SK-N-SH (cell line): ENCODE data around the gene EIF2D. TPM values are rescaled to one million over a fixed set of nuclear protein-coding genes. Genes with fewer than 3 reads are reported as not detected.

Experiments
- CTCF ChIA-PET: fragments of 300-600, 350-600 bp; formaldehyde crosslinking; extraction: SDS; loops from one replicate; lab custom pipeline; 2021; lab: Yijun Ruan, JAX
- POLR2A ChIA-PET: fragments of 350-600 bp; sonication (Branson Sonifier 250); formaldehyde crosslinking; extraction: SDS; loops from one replicate; lab custom pipeline; 2020; ENCODE audit warnings: antibody characterized with exemption, inconsistent platforms; lab: Yijun Ruan, JAX
- DNase-seq: peaks from one replicate; pipeline ENCODE4 v3.0.0; 2012
- H2AFZ ChIP-seq: fragments of 200-600 bp; sonication (generic); 2 replicates; pipeline ENCODE4 v1.8.1; 2016; ENCODE audit warnings: antibody characterized with exemption, mild to moderate bottlenecking, low read depth
- H3F3A ChIP-seq: fragments of 200-600 bp; sonication (generic); replicated peaks from 2 replicates; pipeline ENCODE3; 2016; ENCODE audit warnings: antibody characterized with exemption, mild to moderate bottlenecking; ENCODE audit not compliant: insufficient read depth
- H3K27ac ChIP-seq, 2 experiments: fragments of 200-500 bp in 1 of 2; fragments of 200-600 bp in 1 of 2; sonication (Bioruptor generic) in 1 of 2; sonication (generic), shearing (Covaris generic) in 1 of 2; 2 replicates each; pipeline versions ENCODE4 v1.5.1 to v1.6.1; 2014 to 2016; ENCODE audit warnings: low read depth in 2 of 2, inconsistent platforms in 1 of 2, low read length in 1 of 2, mild to moderate bottlenecking in 1 of 2, mixed read lengths in 1 of 2
- H3K27me3 ChIP-seq: fragments of 200-600 bp; sonication (generic), shearing (Covaris generic); 2 replicates; pipeline ENCODE4 v1.6.1; 2016; ENCODE audit warnings: mixed run types; ENCODE audit not compliant: insufficient read depth
- H3K36me3 ChIP-seq, 2 experiments: fragments of 200-500 bp in 1 of 2; fragments of 200-600 bp in 1 of 2; sonication (Bioruptor generic) in 1 of 2; sonication (generic) in 1 of 2; replicated peaks in 1 of 2; 2 replicates each; pipeline versions ENCODE3 to v1.5.1; 2014 to 2016; ENCODE audit warnings: low read length in 1 of 2, mild to moderate bottlenecking in 1 of 2; ENCODE audit not compliant: insufficient read depth in 2 of 2, control insufficient read depth in 1 of 2
- H3K4me1 ChIP-seq, 2 experiments: fragments of 200-500 bp in 1 of 2; fragments of 200-600 bp in 1 of 2; sonication (Bioruptor generic) in 1 of 2; sonication (generic), shearing (Covaris generic) in 1 of 2; 2 replicates each; pipeline versions ENCODE4 v1.5.1 to v1.6.1; 2014 to 2016; ENCODE audit warnings: low read depth in 1 of 2, low read length in 1 of 2, mixed run types in 1 of 2; ENCODE audit not compliant: insufficient read depth in 2 of 2, control insufficient read depth in 1 of 2
- H3K4me2 ChIP-seq: fragments of 200-600 bp; sonication (generic), shearing (Covaris generic); 2 replicates; pipeline ENCODE4 v1.6.1; 2017; ENCODE audit warnings: mixed run types
- H3K4me3 ChIP-seq, 2 experiments: fragments of 200-500 bp in 1 of 2; fragments of 200-600 bp in 1 of 2; sonication (Bioruptor generic) in 1 of 2; sonication (generic), shearing (Covaris generic) in 1 of 2; 2 replicates each; pipeline versions ENCODE4 v1.5.1 to v1.8.1; 2014 to 2016; ENCODE audit warnings: low read depth in 2 of 2, inconsistent platforms in 1 of 2, low read length in 1 of 2, mild to moderate bottlenecking in 1 of 2, mixed read lengths in 1 of 2, moderate library complexity in 1 of 2
- H3K79me2 ChIP-seq: fragments of 200-600 bp; sonication (generic); 2 replicates; pipeline ENCODE4 v1.8.1; 2017; ENCODE audit warnings: mild to moderate bottlenecking; ENCODE audit not compliant: insufficient read depth
- H3K9ac ChIP-seq: fragments of 200-600 bp; sonication (generic); 2 replicates; pipeline ENCODE4 v1.6.1; 2017; ENCODE audit warnings: mixed run types
- H3K9me2 ChIP-seq: fragments of 200-600 bp; sonication (generic); 2 replicates; pipeline ENCODE4 v1.6.1; 2017; ENCODE audit warnings: mixed run types
- H3K9me3 ChIP-seq: fragments of 200-600 bp; sonication (generic); 2 replicates; pipeline ENCODE4 v1.6.1; 2017; ENCODE audit warnings: mixed run types, mild to moderate bottlenecking, moderate library complexity
- H4K20me1 ChIP-seq: fragments of 200-600 bp; sonication (generic); 2 replicates; pipeline ENCODE4 v1.6.1; 2017; ENCODE audit warnings: mild to moderate bottlenecking, mixed run types; ENCODE audit not compliant: insufficient read depth
- EP300 ChIP-seq, 2 experiments: IDR thresholded peaks; 2 replicates each; pipeline versions ENCODE4 v1.4.0 to v1.6.1; 2012; ENCODE audit warnings: borderline replicate concordance in 1 of 2, low read depth in 1 of 2, low read length in 1 of 2
- FOXJ3 ChIP-seq: sonication (generic); formaldehyde crosslinking; IDR thresholded peaks from 2 replicates; pipeline ENCODE4 v1.5.1; 2020; ENCODE audit warnings: mild to moderate bottlenecking, missing genetic modification reagents
- FOXM1 ChIP-seq: IDR thresholded peaks from 2 replicates; pipeline ENCODE4 v1.4.0; 2012; ENCODE audit warnings: low read depth, mild to moderate bottlenecking
- GATA2 ChIP-seq: sonication (generic); formaldehyde crosslinking; IDR thresholded peaks from 2 replicates; pipeline ENCODE4 v1.5.0; 2020; ENCODE audit warnings: mild to moderate bottlenecking, missing genetic modification reagents
- MXI1 ChIP-seq: IDR thresholded peaks from 2 replicates; pipeline ENCODE4 v1.6.1; 2012; ENCODE audit warnings: mild to moderate bottlenecking, low read depth, low read length, improper control_type of control experiment
- NFIC ChIP-seq: IDR thresholded peaks from 2 replicates; pipeline ENCODE4 v1.4.0; 2012; ENCODE audit warnings: borderline replicate concordance
- NRF1 ChIP-seq: IDR thresholded peaks from 2 replicates; pipeline ENCODE4 v1.6.1; 2012; ENCODE audit warnings: low read depth, mild to moderate bottlenecking, low read length
- POLR2AphosphoS5 ChIP-seq: IDR thresholded peaks from 2 replicates; pipeline ENCODE4 v1.6.1; 2012; ENCODE audit warnings: low read depth, low read length
- RAD21 ChIP-seq: IDR thresholded peaks from 2 replicates; pipeline ENCODE4 v1.6.1; 2012; ENCODE audit warnings: mild to moderate bottlenecking, low read length
- RCOR1 ChIP-seq: fragments of 150-350 bp; IDR thresholded peaks from 2 replicates; pipeline ENCODE4 v1.6.1; 2017; ENCODE audit warnings: antibody characterized with exemption, low read length
- RFX5 ChIP-seq: IDR thresholded peaks from 2 replicates; pipeline ENCODE4 v1.6.1; 2012; ENCODE audit warnings: mild to moderate bottlenecking, improper control_type of control experiment, low read length
- RXRA ChIP-seq: IDR thresholded peaks from 2 replicates; pipeline ENCODE4 v1.4.0; 2012; ENCODE audit warnings: low read depth, mild to moderate bottlenecking, borderline replicate concordance
- SIN3A ChIP-seq: IDR thresholded peaks from 2 replicates; pipeline ENCODE4 v1.6.1; 2012; ENCODE audit warnings: low read depth, mild to moderate bottlenecking, low read length, moderate library complexity, borderline replicate concordance
- TEAD4 ChIP-seq: IDR thresholded peaks from 2 replicates; pipeline ENCODE4 v1.4.0; 2012; ENCODE audit warnings: mild to moderate bottlenecking, borderline replicate concordance; ENCODE audit not compliant: insufficient read depth
- YY1 ChIP-seq: IDR thresholded peaks from 2 replicates; pipeline ENCODE4 v1.4.0; 2012; ENCODE audit warnings: low read depth, mild to moderate bottlenecking
- WGBS: methylation state at CpG from one replicate; pipeline ENCODE4 v1.1.6; 2017; ENCODE audit warnings: low lambda C conversion rate; 5-methylcytosine and 5-hydroxymethylcytosine counted together
- polyA plus RNA-seq, 3 experiments: library from polyadenylated mRNA; depleted of rRNA; stranded (reverse); fragments of >200 nt; gene quantifications; 2 replicates each; pipeline ENCODE4 v1.2.3, GENCODE V29; 2012
- TF ChIP-seq, protein P1 (sequence below): IDR thresholded peaks from 2 replicates; pipeline ENCODE4 v1.4.0; 2012; ENCODE audit warnings: low read depth
- TF ChIP-seq, protein P2 (sequence below): IDR thresholded peaks from 2 replicates; pipeline ENCODE4 v1.4.0; 2012; ENCODE audit warnings: low read depth, borderline replicate concordance
- TF ChIP-seq, protein P3 (sequence below): IDR thresholded peaks from 2 replicates; pipeline ENCODE4 v1.4.0; 2012; ENCODE audit warnings: low read depth, borderline replicate concordance
- TF ChIP-seq, protein P4 (sequence below): fragments of 200-600 bp; sonication (generic); IDR thresholded peaks from 2 replicates; pipeline ENCODE4 v1.6.1; 2017; ENCODE audit warnings: antibody characterized with exemption, mild to moderate bottlenecking, moderate library complexity
- TF ChIP-seq, protein P5 (sequence below): IDR thresholded peaks from 2 replicates; pipeline ENCODE4 v1.6.1; 2012; ENCODE audit warnings: mild to moderate bottlenecking, low read depth, low read length, moderate library complexity

Gene EIF2D
- polyA plus RNA-seq, 1 of the 3 experiments (the other 2 are of a cell fraction), result 59.5 TPM

DNA sequence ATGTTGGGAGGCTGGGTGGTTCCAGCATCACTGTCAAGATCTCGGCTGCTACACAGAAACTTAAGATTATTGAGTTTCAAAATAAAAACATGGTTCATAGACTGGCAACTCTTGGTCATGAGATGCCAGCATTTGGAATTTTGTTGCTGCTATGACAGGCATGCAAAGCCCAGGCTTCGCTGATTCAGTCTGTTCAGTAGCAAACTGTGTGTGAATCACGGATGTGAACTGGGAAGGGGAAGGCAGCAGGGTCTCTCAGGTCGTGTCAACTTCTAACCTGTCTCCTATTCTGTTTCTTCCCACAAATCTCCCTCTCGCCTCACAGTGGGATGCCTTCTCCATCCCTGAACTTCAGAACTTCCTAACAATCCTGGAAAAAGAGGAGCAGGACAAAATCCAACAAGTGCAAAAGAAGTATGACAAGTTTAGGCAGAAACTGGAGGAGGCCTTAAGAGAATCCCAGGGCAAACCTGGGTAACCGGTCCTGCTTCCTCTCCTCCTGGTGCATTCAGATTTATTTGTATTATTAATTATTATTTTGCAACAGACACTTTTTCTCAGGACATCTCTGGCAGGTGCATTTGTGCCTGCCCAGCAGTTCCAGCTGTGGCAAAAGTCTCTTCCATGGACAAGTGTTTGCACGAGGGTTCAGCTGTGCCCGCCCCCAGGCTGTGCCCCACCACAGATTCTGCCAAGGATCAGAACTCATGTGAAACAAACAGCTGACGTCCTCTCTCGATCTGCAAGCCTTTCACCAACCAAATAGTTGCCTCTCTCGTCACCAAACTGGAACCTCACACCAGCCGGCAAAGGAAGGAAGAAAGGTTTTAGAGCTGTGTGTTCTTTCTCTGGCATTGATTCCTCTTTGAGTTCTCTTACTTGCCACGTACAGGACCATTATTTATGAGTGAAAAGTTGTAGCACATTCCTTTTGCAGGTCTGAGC, 25.5 kb downstream of the EIF2D start:
- Histone ChIP-seq H3K4me3 (no peak overlapping the region), H3K79me2 (no peaks in the 10 kb centered on the region), H2AFZ (no peak overlapping the region), H3K27me3 (no peaks in the 10 kb centered on the region), H3K9me3 (no peaks in the 10 kb centered on the region), H3K9me2 (no peaks in the 10 kb centered on the region), H3F3A (peaks cover 24% of the 10 kb centered on the region), H3K36me3 (peaks cover 0 to 36% of the 10 kb centered on the region in 2 experiments), H3K27ac (no peak overlapping the region), H3K9ac (no peak overlapping the region), H3K4me2 (no peak overlapping the region), H3K4me1 (peaks cover 5 to 25% of the 10 kb centered on the region in 2 experiments), H4K20me1 (no peaks in the 10 kb centered on the region)
- ChIA-PET POLR2A (no interaction called here), CTCF (interaction anchor here (0.9 to 12.7 kb wide), 11 partner anchors 21 to 125 kb away, joined by 3 to 241 read pairs (median 4); partner anchors contain the start of gene RASSF5)
- TF ChIP-seq RCOR1, result no peak
- no peak for TF ChIP-seq RXRA
- TF ChIP-seq, protein P1, sequence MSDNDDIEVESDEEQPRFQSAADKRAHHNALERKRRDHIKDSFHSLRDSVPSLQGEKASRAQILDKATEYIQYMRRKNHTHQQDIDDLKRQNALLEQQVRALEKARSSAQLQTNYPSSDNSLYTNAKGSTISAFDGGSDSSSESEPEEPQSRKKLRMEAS, result no peak
- no peak for TF ChIP-seq NRF1
- TF ChIP-seq, protein P2, sequence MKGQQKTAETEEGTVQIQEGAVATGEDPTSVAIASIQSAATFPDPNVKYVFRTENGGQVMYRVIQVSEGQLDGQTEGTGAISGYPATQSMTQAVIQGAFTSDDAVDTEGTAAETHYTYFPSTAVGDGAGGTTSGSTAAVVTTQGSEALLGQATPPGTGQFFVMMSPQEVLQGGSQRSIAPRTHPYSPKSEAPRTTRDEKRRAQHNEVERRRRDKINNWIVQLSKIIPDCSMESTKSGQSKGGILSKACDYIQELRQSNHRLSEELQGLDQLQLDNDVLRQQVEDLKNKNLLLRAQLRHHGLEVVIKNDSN, result no peak
- TF ChIP-seq EP300 (IDR thresholded peaks at IDR 0.05; ENCODE audit: borderline replicate concordance in 1 of 2, low read depth in 1 of 2, low read length in 1 of 2), result no peak
- TF ChIP-seq, protein P3, sequence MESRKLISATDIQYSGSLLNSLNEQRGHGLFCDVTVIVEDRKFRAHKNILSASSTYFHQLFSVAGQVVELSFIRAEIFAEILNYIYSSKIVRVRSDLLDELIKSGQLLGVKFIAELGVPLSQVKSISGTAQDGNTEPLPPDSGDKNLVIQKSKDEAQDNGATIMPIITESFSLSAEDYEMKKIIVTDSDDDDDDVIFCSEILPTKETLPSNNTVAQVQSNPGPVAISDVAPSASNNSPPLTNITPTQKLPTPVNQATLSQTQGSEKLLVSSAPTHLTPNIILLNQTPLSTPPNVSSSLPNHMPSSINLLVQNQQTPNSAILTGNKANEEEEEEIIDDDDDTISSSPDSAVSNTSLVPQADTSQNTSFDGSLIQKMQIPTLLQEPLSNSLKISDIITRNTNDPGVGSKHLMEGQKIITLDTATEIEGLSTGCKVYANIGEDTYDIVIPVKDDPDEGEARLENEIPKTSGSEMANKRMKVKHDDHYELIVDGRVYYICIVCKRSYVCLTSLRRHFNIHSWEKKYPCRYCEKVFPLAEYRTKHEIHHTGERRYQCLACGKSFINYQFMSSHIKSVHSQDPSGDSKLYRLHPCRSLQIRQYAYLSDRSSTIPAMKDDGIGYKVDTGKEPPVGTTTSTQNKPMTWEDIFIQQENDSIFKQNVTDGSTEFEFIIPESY, result no peak
- TF ChIP-seq, protein P4, sequence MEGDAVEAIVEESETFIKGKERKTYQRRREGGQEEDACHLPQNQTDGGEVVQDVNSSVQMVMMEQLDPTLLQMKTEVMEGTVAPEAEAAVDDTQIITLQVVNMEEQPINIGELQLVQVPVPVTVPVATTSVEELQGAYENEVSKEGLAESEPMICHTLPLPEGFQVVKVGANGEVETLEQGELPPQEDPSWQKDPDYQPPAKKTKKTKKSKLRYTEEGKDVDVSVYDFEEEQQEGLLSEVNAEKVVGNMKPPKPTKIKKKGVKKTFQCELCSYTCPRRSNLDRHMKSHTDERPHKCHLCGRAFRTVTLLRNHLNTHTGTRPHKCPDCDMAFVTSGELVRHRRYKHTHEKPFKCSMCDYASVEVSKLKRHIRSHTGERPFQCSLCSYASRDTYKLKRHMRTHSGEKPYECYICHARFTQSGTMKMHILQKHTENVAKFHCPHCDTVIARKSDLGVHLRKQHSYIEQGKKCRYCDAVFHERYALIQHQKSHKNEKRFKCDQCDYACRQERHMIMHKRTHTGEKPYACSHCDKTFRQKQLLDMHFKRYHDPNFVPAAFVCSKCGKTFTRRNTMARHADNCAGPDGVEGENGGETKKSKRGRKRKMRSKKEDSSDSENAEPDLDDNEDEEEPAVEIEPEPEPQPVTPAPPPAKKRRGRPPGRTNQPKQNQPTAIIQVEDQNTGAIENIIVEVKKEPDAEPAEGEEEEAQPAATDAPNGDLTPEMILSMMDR, result no peak
- no peak for TF ChIP-seq FOXM1
- no peak for TF ChIP-seq RFX5
- TF ChIP-seq GATA2 (CRISPR knock-in tag), result no peak
- TF ChIP-seq, protein P5, sequence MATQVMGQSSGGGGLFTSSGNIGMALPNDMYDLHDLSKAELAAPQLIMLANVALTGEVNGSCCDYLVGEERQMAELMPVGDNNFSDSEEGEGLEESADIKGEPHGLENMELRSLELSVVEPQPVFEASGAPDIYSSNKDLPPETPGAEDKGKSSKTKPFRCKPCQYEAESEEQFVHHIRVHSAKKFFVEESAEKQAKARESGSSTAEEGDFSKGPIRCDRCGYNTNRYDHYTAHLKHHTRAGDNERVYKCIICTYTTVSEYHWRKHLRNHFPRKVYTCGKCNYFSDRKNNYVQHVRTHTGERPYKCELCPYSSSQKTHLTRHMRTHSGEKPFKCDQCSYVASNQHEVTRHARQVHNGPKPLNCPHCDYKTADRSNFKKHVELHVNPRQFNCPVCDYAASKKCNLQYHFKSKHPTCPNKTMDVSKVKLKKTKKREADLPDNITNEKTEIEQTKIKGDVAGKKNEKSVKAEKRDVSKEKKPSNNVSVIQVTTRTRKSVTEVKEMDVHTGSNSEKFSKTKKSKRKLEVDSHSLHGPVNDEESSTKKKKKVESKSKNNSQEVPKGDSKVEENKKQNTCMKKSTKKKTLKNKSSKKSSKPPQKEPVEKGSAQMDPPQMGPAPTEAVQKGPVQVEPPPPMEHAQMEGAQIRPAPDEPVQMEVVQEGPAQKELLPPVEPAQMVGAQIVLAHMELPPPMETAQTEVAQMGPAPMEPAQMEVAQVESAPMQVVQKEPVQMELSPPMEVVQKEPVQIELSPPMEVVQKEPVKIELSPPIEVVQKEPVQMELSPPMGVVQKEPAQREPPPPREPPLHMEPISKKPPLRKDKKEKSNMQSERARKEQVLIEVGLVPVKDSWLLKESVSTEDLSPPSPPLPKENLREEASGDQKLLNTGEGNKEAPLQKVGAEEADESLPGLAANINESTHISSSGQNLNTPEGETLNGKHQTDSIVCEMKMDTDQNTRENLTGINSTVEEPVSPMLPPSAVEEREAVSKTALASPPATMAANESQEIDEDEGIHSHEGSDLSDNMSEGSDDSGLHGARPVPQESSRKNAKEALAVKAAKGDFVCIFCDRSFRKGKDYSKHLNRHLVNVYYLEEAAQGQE, result no peak
- TF ChIP-seq NFIC, result no peak
- TF ChIP-seq RAD21, result no peak
- TF ChIP-seq POLR2AphosphoS5, result no peak
- TF ChIP-seq FOXJ3 (CRISPR knock-in tag), result no peak
- no peak for TF ChIP-seq MXI1
- no peak for TF ChIP-seq TEAD4
- TF ChIP-seq YY1, result no peak
- no peak for TF ChIP-seq SIN3A
- no peak for DNase-seq
- WGBS, result 85% methylated on average over 12 of the region's 13 CpGs
